PFSK-1 (cell line): ENCODE measurements around the gene RPL31.

ENCODE experiments used
- FOXP2 ChIP-seq: optimal IDR thresholded peaks from 2 replicates; pipeline ENCODE3; 2011; ENCODE audit warnings: borderline replicate concordance, control low read depth, inconsistent platforms; ENCODE audit not compliant: insufficient read depth; ENCODE audit errors: extremely low read length, extremely low read depth
- POLR2AphosphoS5 ChIP-seq: IDR thresholded peaks from 2 replicates; pipeline ENCODE4 v1.6.1; 2012; ENCODE audit warnings: low read depth, mild to moderate bottlenecking, control low read depth, low read length, moderate library complexity
- SIN3A ChIP-seq: IDR thresholded peaks from 2 replicates; pipeline ENCODE4 v1.6.1; 2012; ENCODE audit warnings: mild to moderate bottlenecking, low read length, moderate library complexity, borderline replicate concordance; ENCODE audit not compliant: insufficient read depth
- TAF1 ChIP-seq: IDR thresholded peaks from 2 replicates; pipeline ENCODE4 v1.6.1; 2012; ENCODE audit warnings: low read length, control low read depth, borderline replicate concordance; ENCODE audit not compliant: insufficient read depth
- TF ChIP-seq, protein P1 (sequence below), 2 experiments: IDR thresholded peaks; 2 replicates each; pipeline versions ENCODE4 v1.6.1 to v1.8.0; 2011 to 2012; ENCODE audit warnings: low read depth in 2 of 2, low read length in 2 of 2, control low read depth in 1 of 2, inconsistent platforms in 1 of 2, mild to moderate bottlenecking in 1 of 2, moderate library complexity in 1 of 2; ENCODE audit not compliant: insufficient read depth in 1 of 2

The RPL31 gene

GRCh38 chr2:101040072-101040471 lies 38.0 kb downstream of the RPL31 start:
- TF ChIP-seq TAF1 (no peak), SIN3A (no peak)

GRCh38 chr2:101040761-101041160 lies 38.7 kb downstream of the RPL31 start:
- TF ChIP-seq TAF1 (no peak), POLR2AphosphoS5 (no peak), FOXP2 (no peak), SIN3A (no peak)
- TF ChIP-seq, protein P1, sequence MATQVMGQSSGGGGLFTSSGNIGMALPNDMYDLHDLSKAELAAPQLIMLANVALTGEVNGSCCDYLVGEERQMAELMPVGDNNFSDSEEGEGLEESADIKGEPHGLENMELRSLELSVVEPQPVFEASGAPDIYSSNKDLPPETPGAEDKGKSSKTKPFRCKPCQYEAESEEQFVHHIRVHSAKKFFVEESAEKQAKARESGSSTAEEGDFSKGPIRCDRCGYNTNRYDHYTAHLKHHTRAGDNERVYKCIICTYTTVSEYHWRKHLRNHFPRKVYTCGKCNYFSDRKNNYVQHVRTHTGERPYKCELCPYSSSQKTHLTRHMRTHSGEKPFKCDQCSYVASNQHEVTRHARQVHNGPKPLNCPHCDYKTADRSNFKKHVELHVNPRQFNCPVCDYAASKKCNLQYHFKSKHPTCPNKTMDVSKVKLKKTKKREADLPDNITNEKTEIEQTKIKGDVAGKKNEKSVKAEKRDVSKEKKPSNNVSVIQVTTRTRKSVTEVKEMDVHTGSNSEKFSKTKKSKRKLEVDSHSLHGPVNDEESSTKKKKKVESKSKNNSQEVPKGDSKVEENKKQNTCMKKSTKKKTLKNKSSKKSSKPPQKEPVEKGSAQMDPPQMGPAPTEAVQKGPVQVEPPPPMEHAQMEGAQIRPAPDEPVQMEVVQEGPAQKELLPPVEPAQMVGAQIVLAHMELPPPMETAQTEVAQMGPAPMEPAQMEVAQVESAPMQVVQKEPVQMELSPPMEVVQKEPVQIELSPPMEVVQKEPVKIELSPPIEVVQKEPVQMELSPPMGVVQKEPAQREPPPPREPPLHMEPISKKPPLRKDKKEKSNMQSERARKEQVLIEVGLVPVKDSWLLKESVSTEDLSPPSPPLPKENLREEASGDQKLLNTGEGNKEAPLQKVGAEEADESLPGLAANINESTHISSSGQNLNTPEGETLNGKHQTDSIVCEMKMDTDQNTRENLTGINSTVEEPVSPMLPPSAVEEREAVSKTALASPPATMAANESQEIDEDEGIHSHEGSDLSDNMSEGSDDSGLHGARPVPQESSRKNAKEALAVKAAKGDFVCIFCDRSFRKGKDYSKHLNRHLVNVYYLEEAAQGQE (IDR thresholded peaks at IDR 0.05; ENCODE audit: insufficient read depth in 1 of 2, low read depth in 2 of 2, low read length in 2 of 2): no peak

DNA sequence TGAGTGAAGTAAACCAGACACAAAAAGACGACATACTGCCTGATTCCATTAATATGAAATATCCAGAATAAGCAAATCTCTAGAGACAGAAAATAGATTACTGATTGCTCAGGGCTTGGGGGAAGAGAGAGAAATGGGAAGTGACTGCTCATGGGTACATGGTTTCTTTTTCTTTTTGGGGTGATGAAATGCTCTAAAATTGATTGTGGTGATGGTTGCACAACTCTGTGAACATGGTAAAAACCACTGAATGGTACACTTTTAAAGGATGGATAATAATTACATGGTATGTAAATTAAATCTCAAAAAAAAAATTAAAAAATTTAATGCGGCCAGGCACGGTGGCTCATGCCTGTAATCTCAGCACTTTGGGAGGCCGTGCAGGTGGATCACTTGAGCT lies 39.3 kb downstream of the RPL31 start:
- TF ChIP-seq, protein P1 (IDR thresholded peaks at IDR 0.05; ENCODE audit: insufficient read depth in 1 of 2, low read depth in 2 of 2, low read length in 2 of 2): no peak
- TF ChIP-seq TAF1 (no peak), POLR2AphosphoS5 (no peak), FOXP2 (no peak), SIN3A (no peak)

- TF ChIP-seq, protein P1 (IDR thresholded peaks at IDR 0.05; ENCODE audit: insufficient read depth in 1 of 2, low read depth in 2 of 2, low read length in 2 of 2): no peak
- TF ChIP-seq FOXP2 (no peak), TAF1 (no peak), POLR2AphosphoS5 (no peak), SIN3A (no peak)
Observed at GRCh38 chr2:101045330-101045729, 43.2 kb downstream of the RPL31 start.

DNA sequence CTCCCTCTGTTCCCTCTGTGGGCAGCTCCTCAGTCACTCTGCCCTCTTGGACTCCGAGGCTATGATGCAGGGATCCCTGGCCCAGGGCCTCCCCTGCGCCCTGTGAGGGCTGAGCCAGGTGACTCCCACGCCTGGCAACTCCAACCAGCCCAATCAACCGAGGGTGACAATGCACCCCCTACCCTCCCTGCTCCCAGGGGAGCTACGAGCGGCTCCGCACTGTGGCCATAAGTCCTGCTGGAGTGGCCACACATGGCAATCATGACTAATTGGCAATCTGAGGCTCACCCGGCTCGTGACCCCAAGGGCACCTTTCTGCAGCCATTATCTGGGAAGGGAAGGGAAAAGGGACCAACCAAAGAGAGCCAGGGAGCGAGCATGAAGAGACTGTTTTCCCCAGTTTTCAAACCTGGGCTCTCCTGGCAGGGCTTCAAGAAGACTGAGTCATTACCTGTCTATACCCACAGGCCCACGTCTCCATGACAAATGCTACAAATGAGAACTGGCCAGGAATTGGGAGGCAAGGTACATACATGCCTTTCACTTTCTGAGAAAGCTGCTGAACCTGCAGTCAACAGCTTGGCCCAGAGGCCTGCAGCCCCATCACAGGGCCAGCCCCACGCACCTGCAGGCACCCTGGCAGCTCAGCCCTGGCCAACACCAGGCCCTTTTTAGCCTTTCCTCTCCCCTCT lies 45.1 kb downstream of the RPL31 start:
- TF ChIP-seq, protein P1 (IDR thresholded peaks at IDR 0.05; ENCODE audit: insufficient read depth in 1 of 2, low read depth in 2 of 2, low read length in 2 of 2): no peak
- TF ChIP-seq POLR2AphosphoS5: no peak
- no peak for TF ChIP-seq SIN3A
- no peak for TF ChIP-seq FOXP2
- no peak for TF ChIP-seq TAF1
